Keratinocyte (primary cell): Measurements from ENCODE around the gene ATL3. TPM values are rescaled to one million over a fixed set of nuclear protein-coding genes. Genes with fewer than 3 reads are reported as not detected.
"Not testable (repeated sequence)": the region's sequence is repeated elsewhere in the genome, so short reads cannot be mapped to it uniquely, and the experiment has no call there.

Source experiments
- DNase-seq: peaks from one replicate; pipeline ENCODE4 v3.0.0-alpha.2; 2011; ENCODE audit warnings: low read depth, missing footprints, low spot score
- FAIRE-seq: peaks from 2 replicates; lab custom pipeline; 2011; peaks lifted over from hg19 to GRCh38; lab: Jason Lieb, UNC
- H2AFZ ChIP-seq: 2 replicates; pipeline ENCODE4 v1.6.0; 2012; ENCODE audit warnings: low read length, control low read depth, inconsistent platforms; ENCODE audit not compliant: control insufficient read depth
- H3K27ac ChIP-seq: 2 replicates; pipeline ENCODE4 v1.5.1; 2011; ENCODE audit warnings: low read length; ENCODE audit not compliant: control insufficient read depth, insufficient read depth
- H3K27me3 ChIP-seq: 3 replicates; pipeline ENCODE4 v1.6.0; 2011; ENCODE audit warnings: low read length; ENCODE audit not compliant: control insufficient read depth, insufficient read depth; ENCODE audit errors: extremely low read depth
- H3K36me3 ChIP-seq, 2 experiments: 2 replicates in 1 of 2; 3 replicates in 1 of 2; pipeline ENCODE4 v1.5.1; 2011; ENCODE audit warnings: low read length in 2 of 2, mild to moderate bottlenecking in 1 of 2; ENCODE audit not compliant: control insufficient read depth in 2 of 2, insufficient read depth in 2 of 2; ENCODE audit errors: extremely low read depth in 1 of 2
- H3K4me1 ChIP-seq: 3 replicates; pipeline ENCODE4 v1.5.1; 2011; ENCODE audit warnings: low read length; ENCODE audit not compliant: control insufficient read depth, insufficient read depth; ENCODE audit errors: extremely low read depth
- H3K4me2 ChIP-seq: 3 replicates; pipeline ENCODE4 v1.6.0; 2011; ENCODE audit warnings: low read depth, low read length; ENCODE audit not compliant: control insufficient read depth, insufficient read depth; ENCODE audit errors: extremely low read depth
- H3K4me3 ChIP-seq, 3 experiments: fragments of 200-600 bp in 1 of 3; sonication (generic) in 1 of 3; 2 replicates in 2 of 3; 3 replicates in 1 of 3; pipeline ENCODE4 v1.5.1; 2011 to 2016; ENCODE audit warnings: low read length in 3 of 3, mild to moderate bottlenecking in 3 of 3, control low read depth in 2 of 3, inconsistent platforms in 1 of 3, low read depth in 1 of 3, mixed read lengths in 1 of 3, mixed run types in 1 of 3, moderate library complexity in 1 of 3; ENCODE audit not compliant: control insufficient read depth in 2 of 3, insufficient read depth in 2 of 3; ENCODE audit errors: extremely low read depth in 1 of 3
- H3K79me2 ChIP-seq: 2 replicates; pipeline ENCODE4 v1.6.0; 2012; ENCODE audit warnings: low read length; ENCODE audit not compliant: control insufficient read depth, insufficient read depth
- H3K9ac ChIP-seq: 3 replicates; pipeline ENCODE4 v1.6.0; 2011; ENCODE audit warnings: low read length; ENCODE audit not compliant: control insufficient read depth, insufficient read depth; ENCODE audit errors: extremely low read depth
- H3K9me1 ChIP-seq: 3 replicates; pipeline ENCODE4 v1.6.0; 2011; ENCODE audit warnings: low read length; ENCODE audit not compliant: control insufficient read depth, insufficient read depth; ENCODE audit errors: extremely low read depth
- H3K9me3 ChIP-seq: 2 replicates; pipeline ENCODE4 v1.5.1; 2012; ENCODE audit warnings: low read depth, low read length; ENCODE audit not compliant: control insufficient read depth
- H4K20me1 ChIP-seq: 3 replicates; pipeline ENCODE4 v1.6.0; 2011; ENCODE audit warnings: low read length; ENCODE audit not compliant: control insufficient read depth, insufficient read depth; ENCODE audit errors: extremely low read depth
- EZH2 ChIP-seq: IDR thresholded peaks from one replicate; pipeline ENCODE4 v1.6.1; 2012; ENCODE audit warnings: inconsistent platforms, mild to moderate bottlenecking, low read length, moderate library complexity
- dilution Hi-C: fragments of 300-500 bp; cut with MboI; formaldehyde crosslinking; loops from one replicate; pipeline ENCODE4 v1.7.0; 2020; ENCODE audit warnings: low sequenced_read_pairs; ENCODE audit not compliant: extremely low pct_ligation_motif_present
- polyA plus RNA-seq, 5 experiments: library from polyadenylated mRNA; depleted of rRNA in 3 of 5; stranded (reverse) in 3 of 5; stranded (forward) in 1 of 5; unstranded in 1 of 5; fragments of >200 nt; gene quantifications; 1 replicate in 1 of 5; 2 replicates in 3 of 5; 3 replicates in 1 of 5; pipeline versions ENCODE4 v1.2.1 to v1.2.3, GENCODE V29; 2011 to 2012; ENCODE audit warnings: missing spikeins in 2 of 5, low read depth in 1 of 5, low replicate concordance in 1 of 5
- TF ChIP-seq, protein P1 (sequence below), 3 experiments: IDR thresholded peaks in 1 of 3; conservative IDR thresholded peaks in 1 of 3; optimal IDR thresholded peaks in 1 of 3; 2 replicates in 2 of 3; 3 replicates in 1 of 3; pipeline versions ENCODE3 to v1.5.1; 2011; ENCODE audit warnings: low read length in 3 of 3, mild to moderate bottlenecking in 3 of 3, moderate library complexity in 2 of 3, control low read depth in 1 of 3, inconsistent platforms in 1 of 3; ENCODE audit not compliant: insufficient read depth in 2 of 3; ENCODE audit errors: extremely low read depth in 1 of 3

ATL3 gene
- polyA plus RNA-seq, 1 donor (not counting 4 experiments of a cell fraction or from before 2014, with no cell fraction given): 36.5 TPM

DNA sequence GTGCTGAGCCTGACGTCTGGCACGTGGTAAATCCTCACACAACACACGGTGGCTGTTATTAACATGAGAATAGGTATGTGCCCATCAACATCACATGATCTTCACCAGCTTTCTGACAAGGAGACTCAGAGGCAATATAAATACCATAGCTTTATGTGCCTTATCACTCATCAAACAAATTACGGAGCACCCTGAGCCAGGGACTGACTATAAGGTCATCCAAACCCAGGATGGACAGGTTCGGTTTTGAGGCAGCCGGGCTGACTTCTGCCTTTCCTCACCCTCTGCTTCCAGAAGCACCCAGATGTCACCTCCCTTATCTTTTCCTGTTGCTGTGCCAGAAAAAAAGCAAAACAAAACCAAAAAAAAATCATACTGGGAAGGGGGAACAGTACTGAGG is 51.2 kb downstream of the ATL3 start:
- Histone ChIP-seq H3K4me2 (no peak overlapping the region), H3K9ac (no peak overlapping the region), H3K4me3 (no peak overlapping the region), H3K79me2 (no peaks in the 10 kb centered on the region), H3K4me1 (no peaks in the 10 kb centered on the region), H3K27me3 (no peaks in the 10 kb centered on the region), H2AFZ (no peak overlapping the region), H3K27ac (no peak overlapping the region), H3K9me3 (no peaks in the 10 kb centered on the region), H3K9me1 (no peaks in the 10 kb centered on the region), H3K36me3 (no peaks in the 10 kb centered on the region), H4K20me1 (no peaks in the 10 kb centered on the region)
- FAIRE-seq (no peak), DNase-seq (no peak)
- TF ChIP-seq, protein P1, sequence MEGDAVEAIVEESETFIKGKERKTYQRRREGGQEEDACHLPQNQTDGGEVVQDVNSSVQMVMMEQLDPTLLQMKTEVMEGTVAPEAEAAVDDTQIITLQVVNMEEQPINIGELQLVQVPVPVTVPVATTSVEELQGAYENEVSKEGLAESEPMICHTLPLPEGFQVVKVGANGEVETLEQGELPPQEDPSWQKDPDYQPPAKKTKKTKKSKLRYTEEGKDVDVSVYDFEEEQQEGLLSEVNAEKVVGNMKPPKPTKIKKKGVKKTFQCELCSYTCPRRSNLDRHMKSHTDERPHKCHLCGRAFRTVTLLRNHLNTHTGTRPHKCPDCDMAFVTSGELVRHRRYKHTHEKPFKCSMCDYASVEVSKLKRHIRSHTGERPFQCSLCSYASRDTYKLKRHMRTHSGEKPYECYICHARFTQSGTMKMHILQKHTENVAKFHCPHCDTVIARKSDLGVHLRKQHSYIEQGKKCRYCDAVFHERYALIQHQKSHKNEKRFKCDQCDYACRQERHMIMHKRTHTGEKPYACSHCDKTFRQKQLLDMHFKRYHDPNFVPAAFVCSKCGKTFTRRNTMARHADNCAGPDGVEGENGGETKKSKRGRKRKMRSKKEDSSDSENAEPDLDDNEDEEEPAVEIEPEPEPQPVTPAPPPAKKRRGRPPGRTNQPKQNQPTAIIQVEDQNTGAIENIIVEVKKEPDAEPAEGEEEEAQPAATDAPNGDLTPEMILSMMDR (optimal IDR thresholded peaks at IDR 0.05 in 1 of 3, IDR thresholded peaks at IDR 0.05 in 1 of 3, conservative IDR thresholded peaks at IDR 0.05 in 1 of 3; ENCODE audit: extremely low read depth in 1 of 3, insufficient read depth in 2 of 3, low read length in 3 of 3): no peak
- TF ChIP-seq EZH2: no peak
- dilution Hi-C loops: no loop called here

DNA sequence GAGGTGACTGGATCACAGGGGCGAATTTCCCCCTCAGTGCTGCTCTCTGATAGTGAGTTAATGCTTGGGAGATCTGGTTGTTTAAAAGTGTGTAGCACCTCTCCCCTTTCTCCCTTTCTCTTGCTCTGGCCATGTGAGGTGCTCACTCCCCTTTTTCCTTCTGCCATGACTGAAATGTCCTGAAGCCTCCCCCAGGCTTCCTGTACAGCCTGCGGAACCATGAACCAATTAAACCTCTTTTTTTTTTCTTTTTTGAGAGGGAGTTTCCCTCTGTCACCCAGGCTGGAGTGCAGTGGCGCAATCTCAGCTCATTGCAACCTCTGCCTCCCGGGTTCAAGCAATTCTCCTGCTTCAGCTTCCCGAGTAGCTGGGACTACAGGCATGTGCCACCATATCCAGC is 53.5 kb downstream of the ATL3 start:
- H3K27ac ChIP-seq, FAIRE-seq, H3K9ac ChIP-seq, H2AFZ ChIP-seq, H3K4me1 ChIP-seq, H3K9me1 ChIP-seq, dilution Hi-C loops, H4K20me1 ChIP-seq, H3K27me3 ChIP-seq, H3K79me2 ChIP-seq, H3K36me3 ChIP-seq, DNase-seq, H3K4me2 ChIP-seq, H3K9me3 ChIP-seq, H3K4me3 ChIP-seq: not testable (repeated sequence)

DNA sequence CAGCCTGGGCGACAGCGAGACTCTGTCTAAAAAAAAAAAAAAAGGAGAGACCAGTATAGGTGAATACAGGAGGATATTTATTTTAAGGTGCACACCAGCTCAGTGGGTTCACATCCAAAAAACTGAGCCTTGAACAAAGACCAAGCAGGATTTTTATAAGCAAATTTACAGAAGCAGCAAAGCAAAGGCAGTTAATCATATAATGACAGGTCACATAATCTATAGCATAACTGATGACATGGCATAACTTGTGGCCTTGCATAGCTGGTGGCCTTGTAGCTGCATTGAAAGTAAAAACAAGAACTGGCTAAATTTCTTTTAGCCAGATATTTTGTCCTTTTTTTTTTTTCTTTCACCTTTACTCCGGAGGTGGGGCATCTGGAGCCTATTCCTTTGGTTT is 54.2 kb downstream of the ATL3 start:
- TF ChIP-seq EZH2: no peak
- TF ChIP-seq, protein P1 (optimal IDR thresholded peaks at IDR 0.05 in 1 of 3, IDR thresholded peaks at IDR 0.05 in 1 of 3, conservative IDR thresholded peaks at IDR 0.05 in 1 of 3; ENCODE audit: extremely low read depth in 1 of 3, insufficient read depth in 2 of 3, low read length in 3 of 3): no peak
- Histone ChIP-seq H3K36me3 (no peaks in the 10 kb centered on the region), H3K79me2 (no peaks in the 10 kb centered on the region), H3K27me3 (peaks cover 9% of the 10 kb centered on the region), H3K4me3 (no peak overlapping the region), H4K20me1 (no peaks in the 10 kb centered on the region), H3K27ac (no peak overlapping the region), H3K4me2 (no peak overlapping the region), H3K4me1 (no peaks in the 10 kb centered on the region), H3K9me1 (no peaks in the 10 kb centered on the region), H3K9me3 (no peaks in the 10 kb centered on the region), H3K9ac (no peak overlapping the region), H2AFZ (no peak overlapping the region)
- dilution Hi-C loops: no loop called here
- FAIRE-seq (no peak), DNase-seq (no peak)
